Mucosa of descending colon (tissue), 3 donors: ENCODE measurements around the gene UBE2QL1. TPM values are rescaled to one million over a fixed set of nuclear protein-coding genes. Genes with fewer than 3 reads are reported as not detected.

Experiments
- ATAC-seq: fragments of 200-7000 bp; cut with Tn5 transposase; one replicate; pipeline ENCODE4 v1.9.1; 2020; ENCODE audit warnings: mild to moderate bottlenecking, moderate library complexity
- DNase-seq, 3 donors: peaks; one replicate each; pipeline ENCODE4 v3.0.0-alpha.2; 2020
- H3K36me3 ChIP-seq: fragments of 200-600 bp; one replicate; pipeline ENCODE4 v1.8.0; 2021; ENCODE audit warnings: low read depth, mild to moderate bottlenecking
- H3K4me1 ChIP-seq: fragments of 200-600 bp; one replicate; pipeline ENCODE4 v1.8.0; 2021; ENCODE audit warnings: low read depth, mild to moderate bottlenecking
- H3K4me3 ChIP-seq: fragments of 200-600 bp; one replicate; pipeline ENCODE4 v1.8.0; 2021; ENCODE audit warnings: mild to moderate bottlenecking
- H3K9me3 ChIP-seq: fragments of 200-600 bp; one replicate; pipeline ENCODE4 v1.8.0; 2021; ENCODE audit warnings: mild to moderate bottlenecking
- intact Hi-C, 2 donors: fragments of 100-400 bp; cut with DNase I in 1 of 2; cut with micrococcal nuclease in 1 of 2; formaldehyde crosslinking; loops; one replicate each; pipeline versions ENCODE4 v1.11.0 to v1.11.1; 2022; cut with DNase I, micrococcal nuclease
- total RNA-seq, 3 donors: library from RNA; stranded (reverse); fragmentation: NEBNext Ultra II Directional in 2 of 3; extraction: Animal tissue kit (Norgen Biotek cat#: 25700) in 2 of 3; gene quantifications; one replicate each; pipeline versions ENCODE4 v1.2.1 to v1.2.4, GENCODE V29; 2021 to 2023
- TF ChIP-seq, protein P1 (sequence below): fragments of 200-600 bp; IDR thresholded peaks from one replicate; pipeline ENCODE4 v1.8.0; 2022; ENCODE audit warnings: antibody characterized with exemption, mild to moderate bottlenecking
- donor health status: DM: no; HTN: no; CAD: no; lungs with moderate emphysema.
- donor health status: DM: no; HTN: no; CAD: no.
- donor health status: DM: no; HTN: yes; CAD: no.

UBE2QL1 gene
- total RNA-seq, 3 donors from 2014 or later, result 0.19 to 4.1 (median 0.26) TPM

DNA sequence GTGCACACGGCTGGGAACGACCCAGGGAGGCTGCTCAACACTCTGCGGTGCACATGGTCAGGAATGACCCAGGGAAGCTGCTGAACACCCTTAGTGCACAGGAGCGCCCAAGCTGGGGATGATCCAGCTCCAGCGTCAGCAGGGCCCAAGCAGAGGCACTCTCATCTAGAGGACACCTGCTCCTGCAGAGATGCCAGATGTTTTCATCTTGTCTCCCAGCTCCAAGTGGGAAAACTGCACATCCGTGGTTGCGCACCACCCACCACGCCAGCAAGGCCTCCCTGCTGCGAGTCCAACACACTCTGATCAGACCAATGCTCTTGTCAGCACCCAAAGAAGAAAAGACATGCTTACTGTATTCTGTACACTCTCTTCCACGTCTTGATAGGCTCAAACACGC, 34.1 kb downstream of the UBE2QL1 start:
- DNase-seq (no peak), ATAC-seq (no peak)
- intact Hi-C loops, result no loop called here
- Histone ChIP-seq H3K9me3 (no peaks in the 10 kb centered on the region), H3K4me1 (no peaks in the 10 kb centered on the region), H3K36me3 (no peaks in the 10 kb centered on the region), H3K4me3 (no peak overlapping the region)
- TF ChIP-seq, protein P1, sequence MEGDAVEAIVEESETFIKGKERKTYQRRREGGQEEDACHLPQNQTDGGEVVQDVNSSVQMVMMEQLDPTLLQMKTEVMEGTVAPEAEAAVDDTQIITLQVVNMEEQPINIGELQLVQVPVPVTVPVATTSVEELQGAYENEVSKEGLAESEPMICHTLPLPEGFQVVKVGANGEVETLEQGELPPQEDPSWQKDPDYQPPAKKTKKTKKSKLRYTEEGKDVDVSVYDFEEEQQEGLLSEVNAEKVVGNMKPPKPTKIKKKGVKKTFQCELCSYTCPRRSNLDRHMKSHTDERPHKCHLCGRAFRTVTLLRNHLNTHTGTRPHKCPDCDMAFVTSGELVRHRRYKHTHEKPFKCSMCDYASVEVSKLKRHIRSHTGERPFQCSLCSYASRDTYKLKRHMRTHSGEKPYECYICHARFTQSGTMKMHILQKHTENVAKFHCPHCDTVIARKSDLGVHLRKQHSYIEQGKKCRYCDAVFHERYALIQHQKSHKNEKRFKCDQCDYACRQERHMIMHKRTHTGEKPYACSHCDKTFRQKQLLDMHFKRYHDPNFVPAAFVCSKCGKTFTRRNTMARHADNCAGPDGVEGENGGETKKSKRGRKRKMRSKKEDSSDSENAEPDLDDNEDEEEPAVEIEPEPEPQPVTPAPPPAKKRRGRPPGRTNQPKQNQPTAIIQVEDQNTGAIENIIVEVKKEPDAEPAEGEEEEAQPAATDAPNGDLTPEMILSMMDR, result no peak

- DNase-seq, result peak in 1 of 3 donors; percentile 5
- H3K9me3 ChIP-seq, result no peaks in the 10 kb centered on the region
- TF ChIP-seq, protein P1, result no peak
- H3K4me1 ChIP-seq, result no peaks in the 10 kb centered on the region
- intact Hi-C loops, result no loop called here
- no peak overlapping the region for H3K4me3 ChIP-seq
- no peaks in the 10 kb centered on the region for H3K36me3 ChIP-seq
- ATAC-seq, result peak; percentile 45
These were observed 35.3 kb downstream of the UBE2QL1 start for GRCh38 chr5:6483880-6484382.

DNA sequence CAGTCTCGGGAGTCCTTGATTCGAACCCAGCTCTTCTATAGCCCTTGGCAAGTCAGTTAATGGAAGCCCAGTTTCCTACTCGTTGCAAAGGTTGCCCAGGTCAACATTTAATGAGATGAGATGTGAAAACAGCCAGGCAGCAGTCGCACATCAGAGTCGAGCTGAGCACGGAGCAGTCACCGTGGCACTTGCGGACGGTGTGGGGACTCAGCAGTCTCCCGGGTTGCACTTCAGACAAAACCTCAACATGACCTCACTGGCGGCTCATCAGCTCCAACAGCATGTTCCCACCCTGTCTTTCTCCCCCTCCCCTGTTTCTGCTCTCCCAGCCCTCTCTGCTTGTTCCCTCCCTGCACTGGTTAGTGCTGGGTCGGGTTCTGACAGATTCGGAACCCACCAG, 35.8 kb downstream of the UBE2QL1 start:
- DNase-seq (no peak), ATAC-seq (peak; percentile 15)
- TF ChIP-seq, protein P1, result no peak
- no peak overlapping the region for H3K4me3 ChIP-seq
- no peaks in the 10 kb centered on the region for H3K9me3 ChIP-seq
- no peaks in the 10 kb centered on the region for H3K36me3 ChIP-seq
- H3K4me1 ChIP-seq, result no peaks in the 10 kb centered on the region
- intact Hi-C loops, result no loop called here

DNA sequence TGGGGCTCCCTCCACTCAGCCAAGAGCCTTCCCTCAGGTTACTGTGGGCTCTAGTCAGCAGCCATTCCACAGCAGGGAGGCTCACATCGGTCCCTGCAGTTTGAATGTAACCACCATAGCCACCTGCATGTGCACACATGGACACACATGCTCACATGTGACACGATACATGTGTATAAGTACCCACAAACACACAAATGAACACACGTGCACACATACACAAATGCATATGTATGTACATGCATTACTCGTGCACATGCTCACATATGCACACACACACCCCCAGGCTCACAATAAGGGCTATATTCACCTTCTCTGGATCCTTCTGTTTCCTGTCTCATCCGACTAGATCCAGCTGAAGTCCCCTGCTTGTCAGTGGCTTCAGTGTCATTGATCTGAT, 36.2 kb downstream of the UBE2QL1 start:
- TF ChIP-seq, protein P1, result no peak
- Histone ChIP-seq H3K9me3 (no peaks in the 10 kb centered on the region), H3K4me1 (no peaks in the 10 kb centered on the region), H3K36me3 (no peaks in the 10 kb centered on the region), H3K4me3 (no peak overlapping the region)
- ATAC-seq (no peak), DNase-seq (no peak)
- intact Hi-C loops, result no loop called here

DNA sequence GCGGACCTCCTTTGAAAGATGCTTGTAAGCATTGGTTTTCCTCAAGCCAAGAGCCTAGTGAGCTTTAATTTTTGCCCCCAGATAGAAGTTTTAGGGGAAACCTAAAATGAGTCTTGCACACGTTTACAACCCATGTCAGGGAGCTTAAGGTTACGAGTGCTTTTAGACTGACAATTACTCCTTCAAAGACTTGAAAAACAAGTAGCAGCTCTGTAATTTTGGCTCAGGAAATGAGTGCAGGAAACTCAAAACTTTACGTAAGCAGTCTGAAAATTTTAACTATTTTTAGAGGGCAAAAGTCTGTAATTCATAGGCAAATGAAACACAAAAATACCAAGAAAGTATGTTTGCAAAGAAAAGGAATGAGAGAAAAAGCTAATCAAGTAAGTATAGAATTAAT, 36.8 kb downstream of the UBE2QL1 start:
- H3K4me3 ChIP-seq, result no peak overlapping the region
- intact Hi-C loops, result no loop called here
- ATAC-seq (no peak), DNase-seq (no peak)
- H3K9me3 ChIP-seq, result no peaks in the 10 kb centered on the region
- no peaks in the 10 kb centered on the region for H3K36me3 ChIP-seq
- TF ChIP-seq, protein P1, result no peak
- H3K4me1 ChIP-seq, result no peaks in the 10 kb centered on the region

- no peaks in the 10 kb centered on the region for H3K36me3 ChIP-seq
- no peak overlapping the region for H3K4me3 ChIP-seq
- DNase-seq (no peak), ATAC-seq (no peak)
- H3K9me3 ChIP-seq, result no peaks in the 10 kb centered on the region
- intact Hi-C loops, result no loop called here
- H3K4me1 ChIP-seq, result no peaks in the 10 kb centered on the region
- TF ChIP-seq, protein P1, result no peak
These were observed 37.4 kb downstream of the UBE2QL1 start for GRCh38 chr5:6486074-6486473.
